Tibial nerve (tissue), 4 donors: ENCODE measurements around the gene TMEM187.

Experiments used
- CTCF ChIP-seq, 5 experiments: fragments of 200-600 bp in 3 of 5; fragments of 450-650 bp in 2 of 5; sonication (generic) in 3 of 5; IDR thresholded peaks; one replicate each; pipeline ENCODE4 v1.5.1; 2016 to 2019; ENCODE audit warnings: antibody characterized with exemption in 5 of 5, mild to moderate bottlenecking in 3 of 5, moderate library complexity in 2 of 5
- EP300 ChIP-seq, 2 donors: sonication (generic); formaldehyde crosslinking; IDR thresholded peaks; one replicate each; pipeline ENCODE4 v1.6.1; 2017; ENCODE audit warnings: antibody characterized with exemption in 2 of 2, mild to moderate bottlenecking in 1 of 2
- POLR2A ChIP-seq, 2 donors: fragments of 450-650 bp; IDR thresholded peaks; one replicate each; pipeline ENCODE4 v1.6.1; 2017; ENCODE audit warnings: antibody characterized with exemption in 2 of 2, mild to moderate bottlenecking in 2 of 2, moderate library complexity in 2 of 2

GRCh38 chrX:153981231-153981630 lies 8.7 kb downstream of the TMEM187 start:
- TF ChIP-seq EP300 (IDR thresholded peaks at IDR 0.05) (no peak), POLR2A (IDR thresholded peaks at IDR 0.05) (no peak), CTCF (IDR thresholded peaks at IDR 0.05) (no peak)
